Neural cell (in vitro differentiated cells): ENCODE data around the gene MYO3B.

Experiments
- EZH2 ChIP-seq: fragments of 200-600, 300-800 bp; shearing (Covaris generic), sonication (generic); IDR thresholded peaks from 2 replicates; pipeline ENCODE4 v1.6.1; 2014; ENCODE audit warnings: antibody characterized with exemption, low read length, borderline replicate concordance, mild to moderate bottlenecking; ENCODE audit not compliant: insufficient read depth, poor library complexity, severe bottlenecking
- POLR2AphosphoS5 ChIP-seq: IDR thresholded peaks from 2 replicates; pipeline ENCODE4 v1.6.1; 2012
- RAD21 ChIP-seq: fragments of 450-650 bp; conservative IDR thresholded peaks from 2 replicates; pipeline ENCODE4 v1.6.1; 2014; ENCODE audit warnings: antibody characterized with exemption, mild to moderate bottlenecking, moderate library complexity
- REST ChIP-seq: IDR thresholded peaks from 2 replicates; pipeline ENCODE4 v1.6.1; 2012; ENCODE audit warnings: borderline replicate concordance
- SMC3 ChIP-seq: fragments of 450-650 bp; conservative IDR thresholded peaks from 2 replicates; pipeline ENCODE4 v1.6.1; 2014; ENCODE audit warnings: antibody characterized with exemption, mild to moderate bottlenecking, moderate library complexity; ENCODE audit not compliant: poor library complexity
- TF ChIP-seq, protein P1 (sequence below): fragments of 450-650 bp; IDR thresholded peaks from 2 replicates; pipeline ENCODE4 v1.5.1; 2014; ENCODE audit warnings: antibody characterized with exemption, mild to moderate bottlenecking, moderate library complexity; ENCODE audit not compliant: poor library complexity, severe bottlenecking

- TF ChIP-seq, protein P1, sequence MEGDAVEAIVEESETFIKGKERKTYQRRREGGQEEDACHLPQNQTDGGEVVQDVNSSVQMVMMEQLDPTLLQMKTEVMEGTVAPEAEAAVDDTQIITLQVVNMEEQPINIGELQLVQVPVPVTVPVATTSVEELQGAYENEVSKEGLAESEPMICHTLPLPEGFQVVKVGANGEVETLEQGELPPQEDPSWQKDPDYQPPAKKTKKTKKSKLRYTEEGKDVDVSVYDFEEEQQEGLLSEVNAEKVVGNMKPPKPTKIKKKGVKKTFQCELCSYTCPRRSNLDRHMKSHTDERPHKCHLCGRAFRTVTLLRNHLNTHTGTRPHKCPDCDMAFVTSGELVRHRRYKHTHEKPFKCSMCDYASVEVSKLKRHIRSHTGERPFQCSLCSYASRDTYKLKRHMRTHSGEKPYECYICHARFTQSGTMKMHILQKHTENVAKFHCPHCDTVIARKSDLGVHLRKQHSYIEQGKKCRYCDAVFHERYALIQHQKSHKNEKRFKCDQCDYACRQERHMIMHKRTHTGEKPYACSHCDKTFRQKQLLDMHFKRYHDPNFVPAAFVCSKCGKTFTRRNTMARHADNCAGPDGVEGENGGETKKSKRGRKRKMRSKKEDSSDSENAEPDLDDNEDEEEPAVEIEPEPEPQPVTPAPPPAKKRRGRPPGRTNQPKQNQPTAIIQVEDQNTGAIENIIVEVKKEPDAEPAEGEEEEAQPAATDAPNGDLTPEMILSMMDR, result no peak
- TF ChIP-seq REST (no peak), POLR2AphosphoS5 (no peak), EZH2 (no peak), RAD21 (no peak), SMC3 (no peak)
Measured at GRCh38 chr2:170562928-170563327, 385.0 kb downstream of the MYO3B start.
